RPMI8226 (cell line): ENCODE results near the gene PLEKHM2.

Experiments used
- DNase-seq: peaks from one replicate; pipeline ENCODE4 v3.0.0-alpha.2; 2015

Gene PLEKHM2

DNA sequence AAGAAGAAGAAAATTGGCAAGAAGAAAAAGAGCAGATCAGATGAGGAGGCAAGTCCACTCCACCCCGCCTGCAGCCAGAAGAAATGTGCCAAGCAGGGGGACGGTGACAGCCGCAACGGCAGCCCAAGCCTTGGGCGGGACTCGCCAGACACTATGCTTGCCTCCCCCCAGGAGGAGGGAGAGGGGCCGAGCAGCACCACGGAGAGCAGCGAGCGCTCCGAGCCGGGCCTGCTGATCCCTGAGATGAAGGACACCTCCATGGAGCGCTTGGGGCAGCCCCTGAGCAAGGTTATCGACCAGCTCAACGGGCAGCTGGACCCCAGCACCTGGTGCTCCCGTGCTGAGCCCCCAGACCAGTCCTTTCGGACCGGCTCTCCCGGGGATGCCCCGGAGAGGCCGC lies 42.9 kb downstream of the PLEKHM2 start:
- DNase-seq = no peak

- no peak for DNase-seq
Observed at GRCh38 chr1:15727424-15727823, 43.3 kb downstream of the PLEKHM2 start.

GRCh38 chr1:15727866-15728534 lies 43.9 kb downstream of the PLEKHM2 start:
- DNase-seq = no peak

DNA sequence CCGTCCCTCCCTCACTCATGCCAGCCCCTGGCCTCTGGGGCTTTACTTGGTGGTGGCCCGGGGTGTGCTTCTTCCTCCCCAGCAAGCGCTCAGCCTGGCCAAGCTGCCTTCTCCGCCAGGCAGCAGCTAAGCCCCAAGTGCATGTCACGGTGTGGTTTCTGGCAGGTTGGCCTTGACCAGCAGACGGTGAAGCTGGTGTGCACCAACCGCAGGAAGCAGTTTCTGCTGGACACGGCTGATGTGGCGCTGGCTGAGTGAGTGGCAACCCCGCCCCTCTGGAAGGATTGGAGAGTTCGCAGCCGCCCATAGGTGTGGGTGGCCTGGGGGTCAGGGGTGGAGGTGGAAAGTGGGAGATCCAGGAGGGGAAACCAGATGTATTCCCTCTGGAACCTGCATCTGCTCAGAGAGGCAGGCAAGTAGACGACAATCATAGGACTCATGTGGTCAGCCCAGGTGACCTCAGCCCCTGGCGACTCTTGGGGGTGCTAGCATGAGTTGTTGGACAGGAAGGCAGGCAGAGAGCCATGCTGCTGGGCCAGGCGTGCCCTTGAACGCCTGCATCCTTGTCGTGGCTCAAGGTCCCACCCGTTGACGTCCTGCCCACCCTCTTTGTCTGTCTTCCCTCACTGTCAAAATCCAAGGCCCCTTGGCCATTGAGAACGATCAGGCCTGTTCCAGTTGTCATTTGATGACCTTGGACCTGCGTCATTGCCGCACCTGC lies 45.0 kb downstream of the PLEKHM2 start:
- no peak for DNase-seq

- DNase-seq = no peak
Observed at GRCh38 chr1:15730423-15730822, 46.3 kb downstream of the PLEKHM2 start.

GRCh38 chr1:15730936-15731335 lies 46.8 kb downstream of the PLEKHM2 start:
- no peak for DNase-seq

- DNase-seq = no peak
Observed at GRCh38 chr1:15731735-15732685, 47.9 kb downstream of the PLEKHM2 start.

- DNase-seq = no peak
Observed at GRCh38 chr1:15732686-15733081, 48.6 kb downstream of the PLEKHM2 start.

- no peak for DNase-seq
Observed at GRCh38 chr1:15733218-15733725, 49.2 kb downstream of the PLEKHM2 start.

DNA sequence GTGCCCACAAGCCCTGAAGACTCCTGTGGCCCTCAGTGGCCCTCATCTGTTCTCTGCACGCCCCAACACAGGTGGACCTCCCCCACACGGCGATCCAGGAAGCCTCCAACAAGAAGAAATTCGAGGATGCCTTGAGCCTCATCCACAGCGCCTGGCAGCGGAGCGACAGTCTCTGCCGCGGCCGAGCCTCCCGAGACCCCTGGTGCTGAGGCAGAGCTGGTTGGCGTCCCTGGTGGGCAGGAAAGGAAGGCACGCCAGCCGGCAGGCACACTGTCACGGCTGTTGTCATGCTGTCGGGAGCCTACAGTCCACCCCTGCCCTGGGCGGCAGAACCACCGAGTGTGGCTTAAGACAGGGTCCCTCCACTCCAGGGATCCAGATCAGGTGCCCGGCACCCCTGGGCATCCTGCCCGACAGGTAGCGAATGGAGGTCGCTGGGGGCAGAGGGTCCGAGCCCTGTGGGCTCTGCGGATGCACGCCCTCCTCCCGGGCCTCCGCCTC lies 49.7 kb downstream of the PLEKHM2 start:
- DNase-seq = no peak

GRCh38 chr1:15734296-15734695 lies 50.2 kb downstream of the PLEKHM2 start:
- no peak for DNase-seq

DNA sequence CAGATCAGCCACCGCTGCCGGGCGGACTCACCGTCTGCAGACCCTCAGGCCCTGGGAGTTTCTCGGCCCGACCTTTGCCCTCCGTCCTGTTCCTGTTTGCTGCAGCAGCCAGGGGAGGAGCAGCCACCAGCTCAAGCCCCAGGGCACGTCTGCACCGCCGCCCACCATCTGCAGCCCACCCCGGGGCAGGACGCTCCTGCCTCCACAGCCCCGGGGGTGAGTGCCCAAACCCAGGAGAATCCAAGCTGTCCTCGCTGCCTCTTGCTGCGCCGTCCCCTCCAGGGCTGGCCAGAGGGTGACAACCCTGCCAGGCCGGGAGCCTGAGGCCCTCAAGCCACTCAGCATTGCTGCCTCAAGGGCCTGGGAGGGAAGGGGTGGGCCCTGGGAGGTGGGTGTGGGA lies 50.8 kb downstream of the PLEKHM2 start:
- DNase-seq = no peak

DNA sequence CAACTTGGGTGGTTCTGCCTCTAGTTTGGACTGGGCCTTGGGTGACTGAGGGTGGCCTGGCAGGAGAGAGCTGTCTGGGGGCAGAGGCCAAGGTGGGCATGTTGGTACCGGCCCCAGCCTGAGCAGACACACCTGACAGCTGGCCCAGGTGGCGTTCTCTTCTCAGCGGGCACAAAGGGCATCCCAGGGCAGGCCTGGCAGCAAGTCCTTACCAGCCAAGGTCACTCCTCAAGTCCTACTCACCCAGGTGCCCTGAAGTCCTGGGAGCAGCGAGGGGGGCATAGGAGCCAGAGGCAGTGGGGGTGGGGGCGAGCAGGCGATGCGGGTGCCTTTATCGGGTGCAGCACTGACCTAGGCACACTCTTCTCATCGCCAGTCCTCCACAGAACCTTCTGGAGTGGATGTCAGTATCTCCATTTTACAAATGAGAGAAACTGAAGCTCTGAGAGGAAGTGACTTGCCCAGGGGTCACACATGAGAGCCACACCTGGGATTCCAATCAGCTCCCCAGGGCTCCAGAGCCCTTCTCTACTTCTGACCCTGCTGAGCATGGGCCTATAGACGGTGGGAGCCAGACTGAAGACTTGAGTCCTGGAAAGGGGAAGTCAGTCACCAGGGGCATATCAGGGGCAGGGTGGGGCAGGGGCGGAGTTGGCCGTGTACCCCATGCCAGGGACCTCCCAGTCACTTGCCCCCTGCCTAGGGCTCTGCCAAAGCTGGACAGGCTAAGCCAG lies 51.4 kb downstream of the PLEKHM2 start:
- DNase-seq = no peak

GRCh38 chr1:15736038-15736891 lies 52.1 kb downstream of the PLEKHM2 start, which contains the start of gene SLC25A34:
TSS of gene SLC25A34 (plus strand) at chr1:15736258. CDS start at chr1:15736486, 228 bp downstream.
- DNase-seq = no peak

GRCh38 chr1:15736892-15737261 lies 52.8 kb downstream of the PLEKHM2 start:
- DNase-seq = no peak

GRCh38 chr1:15737324-15738319 lies 53.5 kb downstream of the PLEKHM2 start:
- no peak for DNase-seq

- no peak for DNase-seq
Observed at GRCh38 chr1:15738416-15739113, 54.4 kb downstream of the PLEKHM2 start.

DNA sequence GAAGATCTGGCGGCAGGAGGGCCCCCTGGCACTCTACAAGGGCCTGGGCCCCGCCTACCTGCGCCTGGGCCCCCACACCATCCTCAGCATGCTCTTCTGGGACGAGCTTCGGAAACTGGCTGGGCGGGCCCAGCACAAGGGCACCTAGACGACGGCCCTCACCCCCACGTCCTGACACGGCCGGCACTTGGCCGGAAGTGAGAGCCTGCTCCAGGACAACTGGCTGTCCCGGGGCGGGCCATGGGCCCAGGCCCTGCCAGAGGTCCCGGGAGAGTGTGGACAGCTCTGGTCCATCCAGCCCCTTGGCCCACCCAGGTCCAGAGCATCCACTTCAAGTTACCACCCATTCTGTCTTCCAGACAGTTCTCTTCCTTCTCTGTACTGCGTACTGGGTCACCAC lies 55.1 kb downstream of the PLEKHM2 start:
- DNase-seq = no peak

DNA sequence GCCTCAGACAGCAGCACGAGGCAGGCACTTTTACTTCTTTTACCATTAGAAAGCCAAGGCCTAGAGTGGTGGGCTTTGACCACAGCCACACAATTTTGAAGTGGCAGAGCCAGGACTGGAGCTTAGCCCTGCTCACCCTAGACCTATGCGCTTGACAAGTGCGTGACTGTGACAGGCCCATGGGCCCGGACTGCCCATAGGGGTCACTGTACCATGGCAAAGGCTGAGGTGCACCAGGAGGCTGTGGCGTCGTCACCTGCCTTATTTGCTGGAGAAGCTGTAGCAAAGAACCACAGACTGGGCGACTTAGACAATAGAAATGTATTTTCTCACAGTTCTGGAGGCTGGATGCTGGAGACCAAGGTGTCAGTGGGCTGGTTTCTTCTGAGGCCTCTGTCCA lies 55.6 kb downstream of the PLEKHM2 start:
- DNase-seq = peak; percentile 34
